Stimulated activated CD4-positive, alpha-beta T cell treated with anti-CD3 and anti-CD28 coated beads, Interleukin-15, amount 100 ng/mL, for 48 hours (primary cell): ENCODE measurements around the gene MAP4K5.

Source experiments
- DNase-seq, 2 donors: peaks; one replicate each; pipeline ENCODE4 v3.0.0-alpha.2; 2020; ENCODE audit warnings: low read depth in 2 of 2

MAP4K5 gene

GRCh38 chr14:50476134-50476533 is 56.2 kb downstream of the MAP4K5 start:
- DNase-seq, result no peak

DNA sequence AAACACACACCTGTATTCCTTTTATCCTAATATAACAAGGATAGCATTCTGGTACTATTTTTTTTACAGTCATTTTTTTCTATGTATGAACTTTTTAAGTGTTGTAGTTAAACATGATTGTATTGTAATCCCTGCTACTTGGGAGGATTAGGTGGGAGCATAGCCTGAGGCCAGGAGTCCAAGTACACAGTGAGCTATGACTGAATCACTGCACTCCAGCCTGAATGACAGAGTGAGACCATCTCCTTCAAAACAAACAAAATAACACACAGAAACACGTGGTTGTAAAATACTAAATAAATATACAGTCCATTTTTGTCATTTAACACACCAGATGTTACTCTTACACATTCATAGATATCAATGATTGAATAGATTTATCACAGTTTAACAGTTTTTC is 56.9 kb downstream of the MAP4K5 start:
- DNase-seq, result no peak

DNA sequence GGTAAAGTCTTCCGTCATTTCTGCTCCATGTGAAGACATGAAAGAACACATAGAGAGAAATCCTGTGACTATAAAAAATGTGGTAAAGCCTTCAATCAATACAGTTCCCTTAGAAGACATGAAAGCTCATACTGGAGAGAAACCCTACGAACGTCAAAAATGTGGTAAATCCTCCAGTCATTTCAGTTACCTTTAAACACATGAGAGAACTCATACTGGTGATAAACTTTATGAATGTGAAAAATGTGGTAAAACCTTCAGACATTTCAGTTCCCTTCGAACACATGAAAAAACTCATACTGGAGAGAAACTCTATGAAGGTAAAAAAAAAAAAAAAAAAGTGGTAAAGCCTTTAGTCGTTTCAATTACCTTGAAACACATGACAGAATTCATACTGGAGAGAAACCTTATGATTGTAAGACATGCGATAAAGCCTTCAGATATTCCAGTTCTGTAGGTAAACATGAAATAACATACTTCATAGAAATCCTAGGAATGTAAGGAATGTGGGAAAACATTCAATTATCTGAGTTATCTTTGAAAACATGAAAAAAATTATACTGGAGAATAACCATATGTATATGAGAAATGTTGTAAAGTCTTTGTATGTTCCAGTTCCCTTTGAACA is 60.4 kb downstream of the MAP4K5 start:
- DNase-seq, result no peak

DNA sequence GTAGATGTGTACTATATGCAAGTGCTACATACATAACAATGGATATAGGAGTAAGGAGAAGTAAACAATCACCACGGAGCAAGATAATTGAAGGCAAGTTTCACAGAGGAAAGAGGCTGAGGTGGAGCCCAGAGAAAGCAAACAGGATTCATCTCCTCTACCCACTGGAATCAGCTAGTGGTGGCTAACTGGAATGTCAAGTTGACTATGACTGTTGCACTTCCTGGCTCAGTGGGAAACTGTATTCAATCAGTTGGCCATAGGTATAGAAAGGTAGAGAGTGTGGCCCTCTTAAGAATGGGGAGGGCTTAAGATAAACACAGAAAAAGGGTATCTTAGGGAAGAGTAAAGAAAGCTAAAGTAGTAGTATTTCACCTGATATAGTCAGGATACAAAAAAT is 62.4 kb downstream of the MAP4K5 start:
- DNase-seq, result no peak

DNA sequence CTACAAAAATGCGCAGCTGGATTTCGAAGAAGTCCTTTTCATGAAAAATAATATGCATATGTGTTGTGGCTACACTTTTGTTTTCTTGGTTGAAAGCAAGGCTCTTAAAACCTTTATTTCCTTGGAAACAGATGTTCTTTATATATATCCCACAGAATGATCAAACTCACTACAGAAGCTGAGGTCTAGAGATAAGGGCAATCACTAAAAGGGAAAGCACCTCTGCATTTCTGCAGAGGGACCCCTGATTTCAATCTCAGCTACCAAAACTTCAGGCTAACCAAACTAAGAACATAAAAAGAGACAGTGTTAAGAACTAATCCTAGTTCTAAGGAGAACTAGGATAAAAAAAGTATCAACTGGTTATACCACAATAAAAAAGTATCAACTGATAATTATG is 70.3 kb downstream of the MAP4K5 start:
- no peak for DNase-seq

DNA sequence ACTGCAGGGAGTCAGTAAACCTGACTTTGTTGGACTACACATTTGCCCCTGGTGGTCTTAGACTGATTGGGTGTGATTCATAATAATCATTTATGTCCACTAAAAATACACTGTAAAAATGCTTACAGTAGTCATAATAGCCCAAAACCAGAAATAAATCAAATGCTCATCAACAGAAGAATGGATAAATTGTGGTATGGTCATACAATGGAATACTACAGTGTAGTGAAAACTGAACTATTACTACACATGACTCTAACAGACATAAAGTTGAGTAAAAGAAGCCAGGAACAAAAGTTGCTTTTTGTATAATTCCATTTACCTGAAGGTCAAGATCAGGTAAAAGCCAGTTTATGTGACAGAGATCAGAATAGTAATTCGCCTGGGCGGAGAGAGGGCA is 78.5 kb downstream of the MAP4K5 start:
- DNase-seq, result no peak

GRCh38 chr14:50452979-50453705 is 79.2 kb downstream of the MAP4K5 start:
- no peak for DNase-seq

GRCh38 chr14:50452296-50452695 is 80.1 kb downstream of the MAP4K5 start:
- DNase-seq, result no peak

GRCh38 chr14:50451854-50452253 is 80.5 kb downstream of the MAP4K5 start:
- DNase-seq, result no peak

DNA sequence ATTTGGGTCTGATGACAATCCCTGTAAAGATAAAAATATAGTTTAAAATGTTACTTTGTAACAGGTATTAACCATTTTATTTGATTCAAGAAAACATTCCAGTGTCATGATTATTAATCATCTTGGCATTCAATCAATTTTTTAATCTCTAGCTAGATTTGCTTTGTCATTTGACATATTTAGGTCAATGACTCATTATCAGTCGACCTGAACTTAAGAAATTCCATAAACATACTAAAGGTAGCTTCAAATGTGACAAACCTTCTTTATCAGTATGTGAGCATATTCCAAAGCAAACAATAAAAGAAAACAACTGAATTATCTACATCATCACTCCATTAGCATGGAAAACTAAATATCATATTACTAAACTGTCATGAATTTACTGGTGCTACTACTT is 84.9 kb downstream of the MAP4K5 start:
- DNase-seq, result no peak

DNA sequence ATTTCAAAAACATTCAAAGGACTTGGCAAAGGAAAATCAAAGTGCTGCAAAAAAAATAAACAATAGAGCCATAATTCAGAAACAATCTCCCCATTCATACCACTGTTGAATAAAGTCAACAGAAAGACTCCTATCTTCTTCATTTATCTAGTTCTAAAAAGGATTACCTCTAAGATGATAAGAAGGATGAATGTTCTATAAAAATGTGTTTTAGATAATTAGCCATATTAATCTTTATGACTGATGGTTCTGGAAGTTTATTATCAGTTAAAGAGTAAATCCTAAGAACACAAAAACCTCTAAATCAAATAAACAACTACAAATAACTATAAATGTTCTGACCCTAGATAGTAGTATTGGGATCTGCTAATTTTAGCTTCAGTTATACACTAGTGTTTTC is 97.8 kb downstream of the MAP4K5 start:
- DNase-seq, result no peak

DNA sequence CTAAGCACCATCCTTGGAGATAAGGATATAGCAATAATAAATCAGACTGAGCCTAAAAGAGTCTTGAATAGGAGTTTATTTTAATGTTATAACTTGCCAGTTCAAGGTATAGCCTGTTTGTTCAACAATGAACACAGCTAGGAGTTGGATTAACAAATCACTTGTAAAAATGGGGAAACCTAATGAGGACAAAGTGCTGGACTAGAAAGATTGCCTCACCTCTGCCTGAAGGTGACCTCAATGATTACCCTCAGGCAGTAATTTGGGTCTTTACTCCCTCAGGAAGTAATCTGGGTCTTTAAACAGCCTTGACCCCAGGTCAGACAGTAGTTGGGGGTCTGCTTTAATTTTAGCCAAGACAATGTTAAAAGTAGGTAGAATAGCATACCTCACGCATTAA is 100.2 kb downstream of the MAP4K5 start:
- no peak for DNase-seq

- DNase-seq, result no peak
These were observed 106.6 kb downstream of the MAP4K5 start for GRCh38 chr14:50425816-50426215.

DNA sequence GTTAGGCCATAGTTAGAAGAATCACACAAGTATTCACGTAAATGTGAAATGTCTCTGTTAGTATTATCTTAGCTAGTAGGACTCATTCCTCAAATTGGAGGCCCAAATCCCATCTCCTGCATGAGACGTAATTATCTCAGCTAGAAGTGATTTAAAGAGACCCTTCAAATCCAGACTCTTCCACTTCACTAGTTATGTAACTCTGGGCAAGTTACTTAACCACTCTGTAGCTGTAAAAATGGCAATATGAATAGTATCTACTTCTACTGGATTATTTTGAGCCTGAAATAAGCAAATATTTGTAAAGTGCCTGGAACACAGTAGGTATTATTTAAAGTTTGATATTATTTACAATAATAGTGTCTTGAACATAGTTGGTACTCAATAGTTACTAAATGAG is 107.3 kb downstream of the MAP4K5 start:
- no peak for DNase-seq

DNA sequence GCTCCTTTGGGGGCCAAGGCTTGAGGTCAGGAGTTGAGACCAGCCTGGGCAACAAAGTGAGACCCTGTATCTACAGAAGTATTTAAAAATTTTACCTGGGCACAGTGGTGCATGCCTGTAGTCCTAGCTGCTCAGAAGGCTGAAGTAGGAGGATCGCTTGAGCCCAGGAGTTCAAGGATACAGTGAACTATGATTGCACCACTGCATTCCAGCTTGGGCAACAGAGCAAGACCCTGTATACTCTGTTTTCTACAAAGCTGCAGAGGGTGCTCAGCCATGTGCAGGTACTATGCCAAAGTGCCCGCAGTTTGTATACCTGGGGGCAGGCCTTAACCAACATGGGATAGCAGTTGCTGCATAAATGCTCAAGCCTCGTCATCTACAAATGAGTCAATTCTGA is 108.8 kb downstream of the MAP4K5 start:
- no peak for DNase-seq

DNA sequence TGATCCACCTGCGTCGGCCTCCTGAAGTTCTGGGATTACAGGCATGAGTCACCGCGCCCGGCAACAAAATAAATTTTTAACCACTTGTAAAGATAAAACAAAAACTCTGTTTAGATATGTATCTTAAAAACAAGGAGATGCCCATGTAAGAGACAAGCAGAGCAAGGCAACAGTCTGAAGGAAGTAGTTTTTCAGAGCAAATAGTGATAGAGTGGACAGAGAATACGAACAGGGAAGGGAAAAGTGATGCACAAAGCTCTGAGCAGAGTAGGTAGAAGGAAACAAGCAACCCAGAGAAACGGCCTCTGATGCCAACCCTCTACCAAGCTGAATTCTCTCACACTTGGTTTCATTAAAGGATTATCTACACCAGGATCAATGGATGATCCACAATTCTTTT is 110.9 kb downstream of the MAP4K5 start:
- DNase-seq, result no peak

DNA sequence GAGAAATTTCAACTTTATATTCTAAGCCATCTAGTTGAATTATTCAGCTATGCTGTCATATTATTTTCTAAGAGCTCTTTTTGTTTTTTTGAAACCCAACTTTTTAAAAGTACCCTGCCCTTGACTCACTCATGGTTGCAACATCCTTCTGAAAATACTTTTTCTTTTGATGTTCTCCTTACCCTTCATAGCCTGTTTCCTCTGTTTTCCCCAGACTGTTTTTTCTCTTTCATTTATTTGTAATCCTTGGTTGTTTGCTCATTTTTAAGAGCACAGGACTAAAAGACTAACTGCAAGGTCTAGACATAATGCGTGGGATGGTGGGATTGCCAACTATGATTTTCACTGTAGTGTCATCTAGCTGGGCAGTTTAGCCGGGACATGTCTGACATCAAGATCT is 114.5 kb downstream of the MAP4K5 start:
- DNase-seq, result no peak

- no peak for DNase-seq
These were observed 121.4 kb downstream of the MAP4K5 start for GRCh38 chr14:50410921-50411320.

DNA sequence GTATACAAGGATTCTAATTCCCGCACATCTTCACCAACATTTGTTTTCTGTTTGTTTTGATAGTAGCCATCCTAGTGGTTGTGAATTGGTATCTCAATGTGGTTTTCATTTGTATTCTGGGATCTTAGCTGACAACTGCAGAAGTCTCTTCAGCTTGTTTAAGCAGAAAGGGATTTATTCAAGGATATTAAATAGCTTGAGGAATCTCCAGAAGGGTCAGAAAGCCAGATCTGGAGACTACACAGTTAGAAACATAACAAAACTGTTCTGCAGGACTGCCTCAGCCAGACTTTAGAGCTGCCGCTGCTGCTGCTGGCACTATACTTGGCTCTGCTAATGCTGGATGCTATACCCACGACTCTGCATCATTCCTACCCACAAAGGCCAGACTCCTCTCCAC is 122.3 kb downstream of the MAP4K5 start:
- DNase-seq, result no peak

DNA sequence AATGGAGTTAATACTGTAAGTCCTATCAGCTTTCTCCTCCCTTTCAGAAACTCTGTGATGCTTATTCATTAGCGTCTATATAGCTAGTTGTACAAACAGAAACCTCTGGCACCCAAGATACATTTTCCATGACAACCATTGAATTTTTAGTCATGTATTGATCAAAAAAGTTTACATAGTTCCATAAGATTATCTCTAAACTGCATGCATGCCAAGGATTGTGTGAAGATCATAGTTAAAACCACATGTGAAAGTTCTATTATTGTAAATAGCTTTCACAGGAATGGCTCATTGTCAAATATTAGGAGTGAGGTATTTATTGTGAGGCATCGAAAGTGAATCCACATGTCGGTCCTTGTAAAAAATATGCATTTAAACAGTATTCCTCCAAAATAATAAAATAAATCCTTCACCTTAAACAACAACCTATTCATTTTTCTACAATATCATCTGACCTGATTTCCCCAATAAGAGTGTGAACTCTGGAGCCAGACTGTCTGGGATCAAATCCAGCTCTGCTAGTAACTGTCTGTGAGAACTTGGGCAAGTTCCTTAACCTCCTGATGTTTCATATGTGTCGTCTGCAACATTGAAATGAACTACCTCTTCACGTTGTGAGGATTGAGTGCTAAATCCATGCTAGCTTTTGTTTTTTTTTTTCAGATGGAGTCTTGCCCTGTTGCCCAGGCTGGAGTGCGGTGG is 125.1 kb downstream of the MAP4K5 start:
- no peak for DNase-seq

DNA sequence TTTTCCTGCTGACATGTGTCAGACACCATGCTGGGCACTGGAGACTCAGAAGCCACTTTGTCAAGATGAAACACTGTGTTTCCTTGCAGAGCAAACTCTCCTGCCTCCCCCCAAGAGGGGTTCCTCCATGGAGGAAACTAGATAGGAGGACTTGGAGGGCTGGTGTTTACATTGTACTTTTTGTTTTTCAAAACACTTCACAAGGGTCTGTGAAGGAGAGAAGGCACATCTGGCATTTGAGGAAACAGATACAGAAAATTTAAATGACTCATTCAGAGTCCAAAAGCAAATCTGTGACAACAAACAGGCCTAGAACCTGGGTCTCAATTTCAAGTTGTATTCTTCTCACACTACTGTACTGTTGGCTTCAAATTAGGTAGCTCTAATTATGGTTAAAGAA is 128.9 kb downstream of the MAP4K5 start:
- no peak for DNase-seq

- no peak for DNase-seq
These were observed 129.4 kb downstream of the MAP4K5 start for GRCh38 chr14:50402965-50403364.

- no peak for DNase-seq
These were observed 131.9 kb downstream of the MAP4K5 start for GRCh38 chr14:50400461-50400860.
